Heart right ventricle (tissue), 16 donors: ENCODE measurements around the gene FGFRL1. TPM values are rescaled to one million over a fixed set of nuclear protein-coding genes. Genes with fewer than 3 reads are reported as not detected.

Experiments
- ATAC-seq, 8 donors: fragments of 200-7000 bp; cut with Tn5 transposase; one replicate each; pipeline ENCODE4 v1.9.1; 2020; ENCODE audit warnings: mild to moderate bottlenecking in 8 of 8, moderate library complexity in 8 of 8, moderate number of reproducible peaks in 1 of 8
- DNase-seq, 2 donors: peaks; one replicate each; pipeline ENCODE4 v3.0.0-alpha.2; 2020
- H3K27ac ChIP-seq, 10 donors: fragments of 200-600 bp; sonication (generic) in 2 of 10; one replicate each; pipeline versions ENCODE4 v1.5.0 to v1.8.0; 2020 to 2022; ENCODE audit warnings: mild to moderate bottlenecking in 3 of 10
- H3K27me3 ChIP-seq, 7 donors: fragments of 200-600 bp; one replicate each; pipeline ENCODE4 v1.8.0; 2021 to 2022; ENCODE audit warnings: mild to moderate bottlenecking in 2 of 7
- H3K36me3 ChIP-seq, 9 donors: fragments of 200-600 bp; sonication (generic) in 1 of 9; one replicate each; pipeline versions ENCODE4 v1.5.0 to v1.8.0; 2020 to 2022; ENCODE audit warnings: mild to moderate bottlenecking in 2 of 9
- H3K4me1 ChIP-seq, 9 donors: fragments of 200-600 bp; sonication (generic) in 1 of 9; one replicate each; pipeline versions ENCODE4 v1.5.0 to v1.8.0; 2020 to 2022; ENCODE audit warnings: mild to moderate bottlenecking in 4 of 9
- H3K4me3 ChIP-seq, 10 donors: fragments of 200-600 bp; sonication (generic) in 2 of 10; one replicate each; pipeline versions ENCODE4 v1.5.0 to v1.8.0; 2020 to 2022; ENCODE audit warnings: mild to moderate bottlenecking in 7 of 10, moderate library complexity in 2 of 10
- H3K9me3 ChIP-seq, 11 donors: fragments of 200-600 bp in 10 of 11; sonication (generic) in 2 of 11; one replicate each; pipeline versions ENCODE4 v1.5.0 to v1.8.0; 2013 to 2022; ENCODE audit warnings: mild to moderate bottlenecking in 2 of 11, control low read depth in 1 of 11, moderate library complexity in 1 of 11
- WGBS, 2 donors: extraction: QIAGEN DNeasy Blood & Tissue Kit; methylation state at CpG; one replicate each; pipeline ENCODE4 v1.1.7; 2013; ENCODE audit warnings: inconsistent platforms in 1 of 2; 5-methylcytosine and 5-hydroxymethylcytosine counted together
- intact Hi-C, 10 donors: fragments of 100-400 bp; cut with DNase I; formaldehyde crosslinking; loops; one replicate each; pipeline versions ENCODE4 v1.11.1 to v1.14.2; 2022
- polyA plus RNA-seq, 2 donors: library from polyadenylated mRNA; stranded (reverse); fragments of 200-250 nt; gene quantifications; one replicate each; pipeline ENCODE4 v1.2.3, GENCODE V29; 2013
- total RNA-seq, 10 donors: library from RNA; stranded (reverse); fragmentation: NEBNext Ultra II Directional in 3 of 10; extraction: Animal tissue kit (Norgen Biotek cat#: 25700) in 3 of 10; gene quantifications; one replicate each; pipeline versions ENCODE4 v1.2.1 to v1.2.4, GENCODE V29; 2021 to 2023
- TF ChIP-seq, protein P1 (sequence below), 9 donors: fragments of 200-600 bp; sonication (generic) in 2 of 9; IDR thresholded peaks; one replicate each; pipeline versions ENCODE4 v1.5.0 to v1.8.0; 2021 to 2022; ENCODE audit warnings: antibody characterized with exemption in 9 of 9, mild to moderate bottlenecking in 5 of 9, moderate library complexity in 1 of 9
- donor health status: Arrhythmogenic right ventricular cardiomyopathy.
- donor health status: ischemic (EF 13 %, LVEDD 7.1; RV severe dilation, severe dysfunction).
- donor health status: healthy with polysubstance abuse.
- donor health status: DM: no; HTN: yes; CAD: no.
- donor health status: DM: no; HTN: no; CAD: no.
- donor health status: ischemic (EF 25% LVEDD 6.9; RV normal size, moderate dysfunction).
- donor health status: ischemic (EF 25% LVEDD 5.7; RV mildly dilated, moderate dysfunction).
- donor health status: healthy.
- donor health status: DM: yes; HTN: yes; CAD: no.
- donor health status: Ischemic cardiomyopathy.
- donor health status: ischemic (EF 35%, LVEDD 5.7; RV mildly dilated, moderate dysfunction).
- donor health status: nonischemic (EF 11% LVEDD 7.7; RV severe dilation, severe dysfunction).
- donor health status: DM: yes; HTN: yes; CAD: no.
- donor health status: PGD.
- donor health status: ischemic (EF 29% LVEDD 5.4; RV normal size, mild dysfunction).
- donor health status: nonischemic (EF 23%, LVEDD 6.1; RV moderate dilation, normal function).

FGFRL1 gene
- total and polyA plus RNA-seq, 12 donors = 17.1 to 36.6 (median 26.0) TPM

DNA sequence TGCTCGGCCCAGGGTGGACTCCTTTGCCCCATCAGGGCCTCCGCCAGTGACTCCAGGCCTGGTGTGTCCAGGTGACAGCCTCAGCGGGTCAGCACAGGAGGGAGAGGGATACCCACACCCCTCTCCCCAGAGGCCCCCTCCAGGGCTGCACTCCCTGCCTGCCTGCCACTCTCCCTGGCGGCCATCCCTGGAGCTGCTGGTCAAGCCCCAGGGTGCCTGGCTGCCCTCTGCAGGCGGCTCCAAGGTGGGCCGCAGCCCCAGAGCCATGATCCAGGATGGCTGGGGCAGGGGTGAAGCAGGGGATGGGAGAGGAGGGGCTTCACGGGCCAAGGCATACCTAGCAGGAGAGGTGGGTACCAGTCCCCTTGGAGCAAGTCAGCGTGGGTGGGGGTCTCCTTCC is 3.8 kb downstream of the FGFRL1 start:
- H3K4me3 ChIP-seq = no peak overlapping the region
- peaks cover 6 to 23% (median 13%) of the 10 kb centered on the region in 9 donors for H3K4me1 ChIP-seq
- ATAC-seq (no peak), DNase-seq (no peak)
- TF ChIP-seq, protein P1, sequence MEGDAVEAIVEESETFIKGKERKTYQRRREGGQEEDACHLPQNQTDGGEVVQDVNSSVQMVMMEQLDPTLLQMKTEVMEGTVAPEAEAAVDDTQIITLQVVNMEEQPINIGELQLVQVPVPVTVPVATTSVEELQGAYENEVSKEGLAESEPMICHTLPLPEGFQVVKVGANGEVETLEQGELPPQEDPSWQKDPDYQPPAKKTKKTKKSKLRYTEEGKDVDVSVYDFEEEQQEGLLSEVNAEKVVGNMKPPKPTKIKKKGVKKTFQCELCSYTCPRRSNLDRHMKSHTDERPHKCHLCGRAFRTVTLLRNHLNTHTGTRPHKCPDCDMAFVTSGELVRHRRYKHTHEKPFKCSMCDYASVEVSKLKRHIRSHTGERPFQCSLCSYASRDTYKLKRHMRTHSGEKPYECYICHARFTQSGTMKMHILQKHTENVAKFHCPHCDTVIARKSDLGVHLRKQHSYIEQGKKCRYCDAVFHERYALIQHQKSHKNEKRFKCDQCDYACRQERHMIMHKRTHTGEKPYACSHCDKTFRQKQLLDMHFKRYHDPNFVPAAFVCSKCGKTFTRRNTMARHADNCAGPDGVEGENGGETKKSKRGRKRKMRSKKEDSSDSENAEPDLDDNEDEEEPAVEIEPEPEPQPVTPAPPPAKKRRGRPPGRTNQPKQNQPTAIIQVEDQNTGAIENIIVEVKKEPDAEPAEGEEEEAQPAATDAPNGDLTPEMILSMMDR (IDR thresholded peaks at IDR 0.05) = no peak
- intact Hi-C loops = no loop called here
- WGBS, 2 donors = 84 to 86% methylated on average over 7 to 8 of the region's 8 CpGs
- no peaks in the 10 kb centered on the region for H3K36me3 ChIP-seq
- peaks cover 0 to 9% (median 0%) of the 10 kb centered on the region in 7 donors for H3K27me3 ChIP-seq
- H3K9me3 ChIP-seq = no peaks in the 10 kb centered on the region
- H3K27ac ChIP-seq = no peak overlapping the region

DNA sequence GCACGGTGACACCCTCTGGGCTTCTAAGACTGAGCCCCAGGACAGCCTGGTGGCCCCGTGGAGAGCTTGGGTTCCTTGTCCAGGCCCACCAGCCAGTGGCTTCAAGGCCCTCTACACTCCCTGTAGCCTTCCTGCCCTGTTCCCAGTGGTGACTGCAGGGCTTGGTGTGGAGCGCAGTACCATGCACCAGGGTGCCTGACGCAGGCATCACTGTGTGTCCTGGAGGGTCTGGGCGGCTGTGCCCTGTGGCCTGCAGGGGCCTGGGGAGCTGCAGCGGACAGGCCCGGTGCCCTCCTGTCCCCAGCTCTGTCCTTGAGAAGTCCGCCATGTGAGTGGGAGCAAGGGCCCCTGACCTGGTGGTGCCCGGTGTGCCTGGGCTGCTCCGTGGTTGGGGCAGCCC is 4.3 kb downstream of the FGFRL1 start:
- H3K4me3 ChIP-seq = no peak overlapping the region
- H3K27ac ChIP-seq = no peak overlapping the region
- TF ChIP-seq, protein P1 (IDR thresholded peaks at IDR 0.05) = no peak
- intact Hi-C loops = no loop called here
- no peaks in the 10 kb centered on the region for H3K36me3 ChIP-seq
- DNase-seq (no peak), ATAC-seq (no peak)
- H3K27me3 ChIP-seq = peaks cover 0 to 9% (median 0%) of the 10 kb centered on the region in 7 donors
- no peaks in the 10 kb centered on the region for H3K9me3 ChIP-seq
- H3K4me1 ChIP-seq = peaks cover 3 to 18% (median 7%) of the 10 kb centered on the region in 9 donors
- WGBS, 2 donors = 85 to 98% methylated on average over 10 of the region's 10 CpGs

DNA sequence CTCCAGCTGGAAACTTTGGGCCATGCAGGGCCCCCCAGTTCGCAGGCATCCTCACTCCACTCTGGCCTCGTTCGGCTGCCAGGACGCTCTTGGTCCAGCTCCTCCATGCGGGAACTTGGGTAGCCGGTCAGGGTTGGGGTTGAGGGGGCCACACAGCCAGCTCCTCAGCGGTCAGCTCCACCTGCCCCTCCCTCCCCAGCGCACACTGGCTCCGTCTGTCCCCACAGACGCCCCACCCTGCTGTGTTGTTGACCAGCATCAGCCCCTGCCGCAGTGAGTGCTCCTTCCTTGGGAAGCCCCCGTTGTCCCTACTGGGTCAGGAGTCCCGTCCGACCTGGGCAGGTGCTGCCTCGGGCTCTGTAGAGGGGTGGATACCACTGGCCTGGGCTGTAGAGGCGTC is 5.8 kb downstream of the FGFRL1 start:
- Histone ChIP-seq H3K4me1 (peaks cover 0 to 12% (median 2%) of the 10 kb centered on the region in 9 donors), H3K9me3 (no peaks in the 10 kb centered on the region), H3K36me3 (no peaks in the 10 kb centered on the region), H3K27me3 (peaks cover 0 to 7% (median 0%) of the 10 kb centered on the region in 7 donors), H3K4me3 (no peak overlapping the region), H3K27ac (no peak overlapping the region)
- TF ChIP-seq, protein P1 (IDR thresholded peaks at IDR 0.05) = no peak
- WGBS, 2 donors = 78 to 85% methylated on average over 15 to 16 of the region's 16 CpGs
- DNase-seq (no peak), ATAC-seq (no peak)
- intact Hi-C loops = no loop called here

DNA sequence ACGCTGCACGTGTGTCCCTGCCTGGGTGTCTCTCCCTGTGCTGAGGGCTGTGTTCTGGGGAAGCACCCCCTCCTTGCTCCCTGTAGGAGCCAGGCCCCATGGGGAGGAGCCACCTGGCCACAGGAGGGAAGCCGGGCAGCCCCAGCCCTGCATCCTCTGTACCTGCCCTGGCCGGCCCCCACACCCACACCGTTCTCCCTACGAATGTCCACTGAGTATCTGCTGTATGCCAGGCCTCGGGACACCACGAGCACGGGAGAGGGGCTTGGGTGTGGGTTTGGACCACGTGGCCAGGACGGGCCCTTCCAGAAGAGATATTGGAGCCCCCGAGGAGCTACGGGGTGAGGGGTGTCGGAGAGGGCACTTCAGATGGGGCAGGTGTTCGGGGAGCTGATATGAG is 6.3 kb downstream of the FGFRL1 start:
- H3K27me3 ChIP-seq = peaks cover 0 to 2% (median 0%) of the 10 kb centered on the region in 7 donors
- no peak for ATAC-seq
- no peaks in the 10 kb centered on the region for H3K36me3 ChIP-seq
- TF ChIP-seq, protein P1 (IDR thresholded peaks at IDR 0.05) = no peak
- DNase-seq = no peak
- H3K9me3 ChIP-seq = no peaks in the 10 kb centered on the region
- intact Hi-C loops = no loop called here
- H3K4me1 ChIP-seq = peaks cover 0 to 7% (median 0%) of the 10 kb centered on the region in 9 donors
- 81 to 85% methylated on average over 15 of the region's 15 CpGs for WGBS, 2 donors
- H3K27ac ChIP-seq = no peak overlapping the region
- no peak overlapping the region for H3K4me3 ChIP-seq
